ENCODE data around the gene PTGER1. TPM values are rescaled to one million over a fixed set of nuclear protein-coding genes. Genes with fewer than 3 reads are reported as not detected.

The PTGER1 gene
- total and polyA plus RNA-seq, 2 of the 13 experiments (the other 11 are each of a cell fraction or from before 2014, with no cell fraction given), result 0.13 TPM; not detected in 1

GRCh38 chr19:14467391-14467790, 7.8 kb downstream of the PTGER1 start (continued):
- TF ChIP-seq MZF1 (CRISPR knock-in tag; IDR thresholded peaks at IDR 0.05; ENCODE audit: borderline replicate concordance) (no peak), GATAD2A (CRISPR knock-in tag; IDR thresholded peaks at IDR 0.05) (no peak), ZFP36L2 (CRISPR knock-in tag; IDR thresholded peaks at IDR 0.05) (no peak), ZNF747 (CRISPR knock-in tag; IDR thresholded peaks at IDR 0.05; ENCODE audit: borderline replicate concordance) (no peak), ARID3A (IDR thresholded peaks at IDR 0.05; ENCODE audit: low read depth, low read length) (no peak), ZSCAN29 (CRISPR knock-in tag; conservative IDR thresholded peaks at IDR 0.05) (no peak), CENPT (CRISPR knock-in tag; IDR thresholded peaks at IDR 0.05; ENCODE audit: low read depth) (no peak), MED8 (CRISPR knock-in tag; IDR thresholded peaks at IDR 0.05; ENCODE audit: insufficient replicate concordance) (no peak), ZNF510 (CRISPR knock-in tag; IDR thresholded peaks at IDR 0.05; ENCODE audit: low read depth) (no peak), HCFC1 (IDR thresholded peaks at IDR 0.05; ENCODE audit: low read depth, low read length) (no peak), ZNF609 (CRISPR knock-in tag; IDR thresholded peaks at IDR 0.05; ENCODE audit: borderline replicate concordance) (no peak), NCOA5 (CRISPR knock-in tag; IDR thresholded peaks at IDR 0.05) (no peak), NFKBIZ (CRISPR knock-in tag; IDR thresholded peaks at IDR 0.05) (no peak), ZBTB7B (CRISPR knock-in tag; IDR thresholded peaks at IDR 0.05) (no peak), ZSCAN25 (CRISPR knock-in tag; IDR thresholded peaks at IDR 0.05) (no peak)
